GM18868 (cell line): ENCODE data around the gene LRRC8D.

Experiments used
- ATAC-seq: cut with Tn5 transposase; IDR thresholded peaks from one replicate; pipeline ENCODE4 v1.9.1; 2021; ENCODE audit warnings: mild to moderate bottlenecking, moderate library complexity; ENCODE audit not compliant: unreplicated experiment

Gene LRRC8D

DNA sequence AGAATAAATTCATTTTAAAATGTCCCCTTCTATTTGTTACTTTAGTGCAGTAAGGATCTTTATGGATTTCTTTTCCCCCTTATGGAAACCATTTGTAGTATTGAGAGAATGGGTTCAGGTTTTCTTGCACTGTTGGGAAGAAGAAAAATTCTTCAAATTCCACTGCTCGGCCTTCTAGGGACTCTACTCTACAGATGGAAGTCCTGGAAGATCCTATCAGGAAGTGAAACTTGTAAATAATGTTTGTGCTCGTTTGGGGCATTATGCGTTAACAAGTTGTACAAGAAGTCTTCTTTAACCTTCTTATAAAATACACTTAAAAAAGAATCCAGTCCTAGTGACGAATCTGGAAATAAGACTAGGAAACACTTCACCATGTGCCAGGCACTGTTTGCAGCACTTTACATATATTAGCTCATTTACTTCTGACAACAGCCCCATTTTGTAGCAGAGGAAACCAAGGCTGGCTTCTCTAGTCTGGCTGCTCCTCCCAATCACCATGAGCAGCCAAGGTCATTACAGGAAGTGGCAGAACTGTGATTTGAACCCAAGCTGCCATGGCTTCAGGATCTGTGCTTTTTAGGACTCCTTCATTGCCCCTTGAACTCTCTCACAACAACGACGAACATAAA is 11.8 kb downstream of the LRRC8D start:
- ATAC-seq: no peak

DNA sequence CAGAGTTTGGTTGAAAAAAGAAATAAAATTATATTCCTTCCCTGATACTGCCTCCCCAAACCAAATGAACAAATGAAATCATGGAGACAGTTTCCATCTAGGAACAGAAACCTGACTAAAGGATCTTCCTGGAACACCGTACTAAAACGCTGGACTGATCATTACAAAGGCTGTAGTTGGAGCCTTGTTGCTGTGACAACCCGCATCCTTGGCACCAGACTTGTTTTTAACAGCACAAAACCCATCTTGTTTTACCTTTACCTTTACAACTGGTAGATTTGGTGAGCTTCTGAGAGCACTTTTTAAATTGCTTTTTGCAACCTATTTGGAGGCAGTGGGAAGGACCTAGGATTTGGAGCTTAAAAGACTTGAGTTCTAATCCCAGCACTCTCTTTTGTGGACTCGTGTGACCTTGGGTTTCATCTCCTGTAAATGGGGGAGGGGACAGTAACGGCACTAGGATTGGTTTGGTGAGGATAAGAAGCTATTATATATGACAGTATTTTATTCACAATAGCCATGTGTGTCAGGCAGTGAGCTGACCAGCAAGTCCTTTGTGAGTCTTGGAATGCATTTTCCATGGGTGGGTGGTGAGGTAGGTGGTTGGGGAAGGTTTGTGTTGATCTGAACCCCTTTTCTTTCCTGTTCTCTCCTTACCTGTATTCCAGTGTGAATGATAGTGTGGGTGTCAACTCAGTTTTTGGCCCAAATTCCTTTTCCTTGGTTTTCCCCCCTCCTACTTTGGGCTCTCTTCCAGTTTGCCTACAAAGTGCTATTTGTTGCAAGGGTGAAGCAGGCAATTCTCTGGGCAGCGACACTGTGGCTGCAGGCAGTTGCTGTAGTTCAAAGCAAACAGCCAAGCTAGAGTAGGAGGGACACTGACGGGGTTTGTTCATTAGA is 12.6 kb downstream of the LRRC8D start:
- ATAC-seq: no peak

DNA sequence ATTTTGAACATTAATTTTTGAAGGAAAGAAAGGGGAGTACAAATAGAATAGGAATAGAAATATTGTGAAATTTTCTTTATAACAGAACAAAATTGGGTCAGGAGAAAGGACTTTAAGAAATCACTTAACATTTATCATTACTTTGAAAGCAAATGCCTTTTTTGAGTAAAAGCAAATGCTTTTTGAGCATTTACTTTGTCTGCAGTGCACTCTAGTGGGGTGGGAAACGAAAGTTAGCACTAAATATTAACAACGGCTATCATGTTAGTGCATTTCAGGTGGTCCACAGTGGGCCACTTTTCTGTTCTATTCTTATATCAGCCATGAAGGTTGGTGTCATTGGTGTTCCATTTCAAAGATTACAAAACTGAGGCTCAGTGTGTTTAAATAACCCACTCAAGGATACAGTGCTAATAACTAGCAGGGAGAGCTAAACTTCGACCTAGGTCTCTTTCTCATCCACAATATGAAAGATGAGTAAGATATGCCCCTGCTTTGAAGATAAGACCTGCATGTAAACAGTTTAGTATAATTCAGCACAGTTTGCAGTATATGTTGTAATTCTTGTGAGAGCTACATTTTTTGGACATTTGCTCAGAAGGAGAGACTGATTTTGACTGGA is 13.4 kb downstream of the LRRC8D start:
- no peak for ATAC-seq

DNA sequence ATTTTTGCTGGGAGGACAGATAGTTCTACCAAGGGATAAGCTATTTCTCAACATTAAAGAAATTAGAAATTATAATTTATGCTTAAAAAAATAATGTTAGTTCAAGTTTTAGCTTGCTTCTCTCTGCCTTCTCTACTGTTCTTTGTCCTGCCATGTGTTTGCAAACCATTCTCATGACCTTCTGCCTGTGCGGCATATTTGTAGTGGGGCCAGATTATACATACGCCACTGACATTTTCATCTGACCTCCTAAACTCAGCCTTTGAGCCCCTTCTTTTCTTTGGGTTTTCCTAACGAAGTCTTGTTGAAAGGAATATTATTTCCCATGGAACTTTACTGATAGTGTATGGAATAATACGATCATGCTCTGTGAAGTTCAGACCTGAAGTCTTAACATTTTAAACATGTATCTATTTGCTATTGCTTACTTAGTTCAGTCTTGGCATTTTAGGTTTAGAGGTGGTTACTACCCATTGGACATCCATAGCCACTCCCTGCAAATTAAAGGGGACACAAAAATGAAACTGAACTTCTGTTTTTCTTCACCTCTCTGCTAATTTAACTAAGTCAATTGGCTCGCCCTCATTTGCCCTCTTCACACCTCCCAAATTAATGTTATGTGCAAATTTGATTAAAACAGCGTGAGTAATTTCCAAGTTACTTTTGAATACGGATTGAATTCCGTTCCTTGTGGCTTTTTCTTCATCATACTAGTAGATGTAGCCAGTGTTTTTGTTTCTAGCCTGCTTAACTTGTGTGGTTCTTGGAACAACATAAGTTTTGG is 15.6 kb downstream of the LRRC8D start:
- ATAC-seq: no peak

DNA sequence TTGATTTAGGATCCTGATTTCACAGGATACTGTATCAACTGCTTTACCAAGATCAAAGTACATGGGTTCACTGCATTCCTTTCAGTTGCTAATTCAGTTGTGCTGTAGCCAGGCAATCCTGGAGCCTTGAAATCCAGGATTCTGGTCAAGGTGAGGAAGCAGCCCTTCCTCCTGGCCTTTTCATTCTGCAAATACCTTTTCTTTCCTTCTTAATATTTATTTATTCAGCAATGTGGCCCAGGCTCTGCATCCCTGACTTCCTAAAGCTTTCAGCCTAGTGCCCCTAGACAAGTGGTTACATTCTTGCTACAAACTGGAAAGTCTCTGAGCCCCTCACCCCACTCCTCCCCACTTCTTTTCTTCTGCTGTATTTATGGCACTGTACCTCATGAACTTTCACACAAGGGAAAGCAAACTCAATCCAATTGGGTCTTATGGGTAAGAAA is 16.2 kb downstream of the LRRC8D start:
- ATAC-seq: no peak

DNA sequence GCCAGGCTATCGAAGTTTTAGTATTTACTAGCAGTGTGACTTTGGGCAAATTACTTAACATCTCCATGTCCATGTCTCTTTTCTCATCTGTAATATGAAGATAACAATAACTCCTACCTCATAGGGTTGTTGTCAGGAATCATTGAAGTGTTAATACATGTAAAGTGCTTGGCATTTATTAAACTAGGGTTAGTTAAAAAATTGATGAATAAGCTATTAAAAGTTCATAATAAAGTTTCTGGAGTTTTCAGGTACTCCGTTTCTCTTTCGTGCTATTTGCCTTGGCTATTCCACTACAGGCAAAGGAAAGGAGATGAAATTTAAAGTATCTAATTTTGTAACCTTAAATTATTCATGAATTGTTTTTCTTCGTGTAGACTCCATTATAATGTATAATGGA is 16.7 kb downstream of the LRRC8D start:
- no peak for ATAC-seq

DNA sequence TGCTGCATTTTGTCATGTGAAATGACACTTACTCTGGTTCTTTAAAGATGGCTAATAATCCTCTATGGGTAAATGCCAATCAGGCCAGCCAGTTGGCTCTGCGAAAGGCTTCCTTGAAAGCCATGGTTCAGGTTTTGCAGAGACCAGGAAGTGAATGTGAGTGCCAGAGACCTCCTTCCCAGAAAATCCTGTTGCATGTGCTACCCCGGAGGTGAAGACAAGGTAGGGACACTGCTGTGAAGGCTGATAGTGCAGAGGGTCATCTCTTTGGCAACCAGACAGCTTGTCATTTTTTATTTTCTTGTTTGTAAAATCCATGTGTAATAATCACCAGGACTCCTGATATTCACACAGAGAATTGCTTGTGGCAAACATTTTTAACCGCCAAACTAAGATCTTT is 18.7 kb downstream of the LRRC8D start:
- ATAC-seq: no peak

DNA sequence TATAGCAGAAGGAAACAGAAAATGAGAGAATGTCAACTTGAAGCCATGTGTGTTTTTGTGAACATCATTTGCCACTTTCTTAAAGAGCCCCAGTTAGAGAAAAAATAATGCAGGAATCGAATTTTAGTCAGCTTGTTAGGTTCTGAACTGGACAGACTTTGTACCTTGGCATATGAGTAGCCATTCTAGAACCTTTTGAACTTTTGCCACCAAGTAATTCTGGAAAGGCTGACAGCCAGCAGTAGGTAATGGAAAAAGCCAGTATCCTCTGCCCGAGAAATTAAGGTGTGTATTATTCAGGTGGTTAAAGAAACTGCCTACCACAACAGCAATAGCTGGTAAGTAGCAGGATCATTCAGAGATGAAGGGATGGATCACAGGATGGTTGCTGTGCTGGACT is 20.7 kb downstream of the LRRC8D start:
- no peak for ATAC-seq

DNA sequence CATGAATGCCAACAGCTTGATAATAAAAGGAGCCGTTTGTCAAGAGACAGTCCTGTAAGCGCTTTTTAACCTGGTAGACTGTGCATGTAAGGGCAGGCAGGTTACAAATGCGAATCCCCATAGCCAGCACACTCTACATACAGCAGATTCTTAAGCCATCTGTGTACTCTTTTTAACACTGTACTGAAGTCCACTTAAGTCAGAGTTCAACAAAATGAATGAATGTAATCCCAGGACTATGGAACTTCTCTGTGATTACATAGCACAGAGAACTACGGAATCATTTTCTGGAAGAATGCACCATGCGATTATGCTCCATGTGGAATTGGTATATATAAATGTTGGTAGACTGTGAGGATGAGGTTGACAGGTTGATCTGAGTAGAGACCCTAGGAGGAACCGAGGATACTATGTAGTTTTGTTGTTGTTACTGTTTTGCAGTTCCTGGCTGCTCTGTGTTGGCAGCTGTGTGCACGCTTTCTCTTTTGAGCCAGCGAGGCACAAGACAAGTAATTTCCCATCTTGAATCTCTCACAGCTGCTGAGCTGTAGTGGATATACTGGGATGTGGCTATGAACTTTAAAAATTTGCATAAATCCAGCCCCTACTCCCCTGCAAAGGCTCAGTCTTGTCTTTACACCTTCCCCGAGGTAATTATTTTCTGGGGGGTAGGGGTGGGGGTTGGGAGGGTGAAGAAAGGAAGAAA is 21.9 kb downstream of the LRRC8D start:
- peak; percentile 39 for ATAC-seq

DNA sequence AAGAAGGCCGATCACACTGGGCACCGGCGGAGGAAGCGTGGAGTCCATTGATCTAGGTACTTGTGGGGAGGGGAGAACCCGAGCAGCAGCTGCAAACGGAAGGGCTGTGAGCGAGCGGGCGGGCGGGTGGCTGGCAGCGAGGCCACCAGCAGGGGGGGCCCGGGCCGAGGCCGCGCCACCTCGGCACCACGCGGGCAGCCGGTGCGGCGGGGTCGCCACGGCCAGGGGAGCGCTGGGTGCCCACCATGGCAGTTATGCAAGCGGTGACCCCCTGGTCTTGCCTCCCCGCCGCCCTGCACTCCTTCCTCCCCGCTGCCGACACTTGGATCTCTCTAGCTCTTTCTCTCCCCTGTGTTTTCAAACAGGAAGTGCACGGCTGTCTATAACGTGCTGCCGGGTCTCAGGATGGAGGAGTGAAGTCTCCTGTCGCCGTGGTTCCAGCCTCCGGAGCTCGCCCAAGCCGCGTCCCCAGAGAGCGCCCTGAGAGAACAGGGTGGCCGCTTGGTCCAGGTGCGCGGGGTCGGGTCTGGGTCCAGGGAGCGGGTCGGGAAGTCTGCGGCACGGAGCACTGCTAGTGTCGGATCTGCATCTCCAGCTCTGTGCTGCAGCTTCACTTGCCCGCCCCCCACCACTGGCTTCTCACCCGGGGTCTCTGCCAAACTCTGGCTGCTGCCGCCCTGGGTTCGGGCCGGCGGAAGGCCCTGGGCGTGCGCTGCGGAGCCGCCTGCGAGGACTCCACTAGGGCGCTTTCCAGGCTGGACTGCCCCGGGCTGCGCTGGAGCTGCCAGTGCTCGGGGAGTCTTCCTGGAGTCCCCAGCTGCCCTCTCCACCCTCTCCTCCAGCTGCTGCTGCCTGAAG is 22.7 kb downstream of the LRRC8D start:
- peak; percentile 92 for ATAC-seq

DNA sequence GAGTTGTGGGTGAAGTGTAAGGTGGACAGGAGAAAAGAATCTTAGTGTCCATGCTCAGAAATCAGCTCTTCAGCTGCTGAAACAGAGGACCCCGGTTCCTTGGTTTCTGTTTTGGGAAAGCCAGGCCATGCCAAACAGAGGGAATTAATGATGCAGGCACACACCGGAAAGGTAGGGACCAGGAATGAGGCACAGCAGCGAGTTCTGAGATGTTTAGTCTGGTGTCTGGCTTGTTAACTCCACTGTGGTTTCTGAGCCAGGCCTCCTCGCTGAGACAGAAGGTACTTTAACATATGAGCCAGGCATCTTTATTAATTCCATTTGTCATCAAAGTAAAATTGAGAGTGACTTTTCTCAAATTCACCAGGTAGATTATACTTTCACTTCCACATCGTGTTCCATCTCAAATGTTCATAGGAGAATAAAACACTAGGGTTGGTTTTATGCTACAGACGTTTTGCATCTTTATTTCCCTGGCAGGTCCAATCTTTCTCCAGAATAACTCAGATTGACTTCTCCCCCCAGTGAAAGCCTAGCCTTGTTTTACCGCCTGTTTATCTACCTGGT is 23.5 kb downstream of the LRRC8D start:
- ATAC-seq: no peak

DNA sequence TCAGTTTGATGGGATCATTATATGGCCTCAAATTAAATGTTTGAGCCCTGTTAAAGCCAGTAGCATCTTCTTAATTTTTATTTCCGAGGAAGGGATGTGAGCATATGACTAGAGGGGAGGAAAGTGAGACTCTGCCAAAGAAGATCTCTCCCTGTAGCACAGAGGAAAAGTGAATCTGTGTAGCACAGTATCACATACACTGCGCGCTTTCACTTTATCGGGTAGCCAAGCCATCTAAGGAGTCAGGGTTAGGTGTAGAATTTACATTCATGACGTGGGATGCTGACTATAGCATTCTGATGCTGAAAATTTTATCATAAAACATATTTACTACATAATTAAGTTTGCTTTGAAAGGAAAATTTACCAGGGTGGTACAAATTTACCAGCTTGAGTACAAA is 24.0 kb downstream of the LRRC8D start:
- ATAC-seq: no peak

DNA sequence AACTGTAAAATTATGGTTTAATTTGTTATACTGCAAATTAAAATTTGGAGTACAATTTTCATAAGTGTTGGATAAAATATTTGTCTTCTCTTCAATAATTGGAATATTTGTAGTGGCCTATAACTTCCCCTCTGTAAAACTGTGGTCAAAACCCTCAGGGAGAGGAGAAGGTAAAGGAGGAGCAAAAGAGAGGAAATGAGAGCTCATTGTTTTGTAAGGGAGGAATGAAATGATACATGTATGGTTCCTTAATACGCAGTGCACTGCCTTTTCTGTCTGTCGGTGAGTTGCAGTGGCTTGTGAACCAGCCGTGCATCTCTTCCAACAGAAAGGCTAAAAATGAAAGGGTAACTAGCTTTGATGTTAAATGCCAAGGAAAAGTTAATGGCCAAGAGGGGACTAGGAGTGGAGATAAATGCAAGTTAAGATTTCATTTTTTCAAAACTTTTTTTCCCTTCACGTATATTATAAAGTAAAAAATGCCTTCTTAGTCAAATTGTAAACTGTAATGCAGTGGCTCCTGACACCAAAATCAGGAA is 26.4 kb downstream of the LRRC8D start:
- no peak for ATAC-seq

DNA sequence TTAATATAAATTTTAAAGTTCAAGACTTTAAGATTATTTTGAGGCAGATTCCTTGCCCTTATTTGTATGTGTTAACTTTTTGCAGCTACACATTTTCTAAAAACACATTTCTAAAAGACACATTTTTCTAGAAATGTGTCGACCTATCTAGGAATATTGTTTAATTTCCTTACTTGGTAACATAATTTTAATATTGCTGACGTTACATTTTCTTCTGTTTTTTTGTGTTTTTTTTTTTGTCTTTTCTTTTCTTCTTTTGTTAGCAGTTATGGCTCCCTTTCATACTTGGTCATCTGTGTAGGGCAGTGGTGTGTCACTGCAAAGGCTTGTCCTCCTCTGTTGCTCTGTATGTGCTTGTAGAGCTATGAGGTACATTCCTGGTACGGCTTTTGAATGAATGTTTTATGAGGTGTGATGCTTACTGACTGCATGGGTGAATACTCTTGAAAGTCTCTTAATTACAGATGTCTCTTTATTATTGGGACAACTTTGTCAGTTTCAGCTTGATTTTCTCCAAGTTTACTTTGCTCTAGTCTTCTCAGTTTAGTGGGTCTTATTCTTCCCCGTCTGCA is 30.1 kb downstream of the LRRC8D start:
- no peak for ATAC-seq

DNA sequence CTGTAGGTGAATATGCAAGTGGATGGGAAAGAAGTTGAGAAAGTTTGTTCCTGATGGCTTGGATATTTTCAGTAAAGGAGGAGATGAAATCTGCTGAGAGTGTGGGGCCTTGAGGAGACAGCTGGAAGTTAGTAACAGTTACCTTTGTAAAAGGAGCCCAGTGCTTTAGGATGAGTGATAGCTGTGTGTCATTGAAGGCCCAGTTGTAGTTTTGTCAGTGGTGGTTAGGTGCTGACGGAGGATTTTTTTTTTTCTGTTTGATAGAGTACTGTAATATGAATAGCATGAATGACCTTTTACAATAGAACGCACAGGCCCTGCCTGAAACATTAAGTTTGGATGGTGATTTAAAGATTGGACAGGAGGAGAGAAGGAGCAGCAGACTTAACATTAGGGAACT is 33.3 kb downstream of the LRRC8D start:
- no peak for ATAC-seq

DNA sequence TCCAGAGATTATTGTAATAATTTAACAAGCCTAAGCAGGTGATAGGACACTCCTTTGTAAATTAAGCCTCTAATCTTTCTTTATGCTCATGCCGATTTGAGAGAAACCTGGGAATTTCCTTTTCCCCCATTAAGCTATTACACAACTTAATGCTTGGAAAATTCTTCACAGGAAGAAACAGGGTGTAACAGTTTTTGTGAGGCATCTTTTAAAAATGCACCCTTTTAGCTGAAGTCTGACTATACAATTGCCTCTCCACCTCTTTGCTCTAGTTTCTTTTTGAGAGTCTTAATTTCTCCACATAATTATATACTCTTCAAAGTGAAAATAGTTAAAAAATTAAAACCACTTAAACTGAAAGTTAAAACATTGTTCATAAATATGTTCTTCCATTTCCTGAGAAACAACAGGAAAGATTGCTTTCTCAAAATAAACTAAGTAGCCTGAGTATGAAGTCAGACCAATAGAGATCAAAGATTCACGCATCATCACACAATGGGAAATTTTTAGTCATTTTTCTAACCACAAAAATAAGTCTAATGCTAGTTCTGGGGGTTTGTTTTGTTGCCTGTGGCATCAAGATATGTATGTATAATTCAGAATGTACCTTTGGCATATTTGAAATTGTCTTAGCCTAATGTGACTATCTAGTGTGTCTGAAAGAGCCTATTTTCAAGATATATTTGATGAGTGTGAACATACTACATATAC is 34.7 kb downstream of the LRRC8D start:
- peak; percentile 97 for ATAC-seq

DNA sequence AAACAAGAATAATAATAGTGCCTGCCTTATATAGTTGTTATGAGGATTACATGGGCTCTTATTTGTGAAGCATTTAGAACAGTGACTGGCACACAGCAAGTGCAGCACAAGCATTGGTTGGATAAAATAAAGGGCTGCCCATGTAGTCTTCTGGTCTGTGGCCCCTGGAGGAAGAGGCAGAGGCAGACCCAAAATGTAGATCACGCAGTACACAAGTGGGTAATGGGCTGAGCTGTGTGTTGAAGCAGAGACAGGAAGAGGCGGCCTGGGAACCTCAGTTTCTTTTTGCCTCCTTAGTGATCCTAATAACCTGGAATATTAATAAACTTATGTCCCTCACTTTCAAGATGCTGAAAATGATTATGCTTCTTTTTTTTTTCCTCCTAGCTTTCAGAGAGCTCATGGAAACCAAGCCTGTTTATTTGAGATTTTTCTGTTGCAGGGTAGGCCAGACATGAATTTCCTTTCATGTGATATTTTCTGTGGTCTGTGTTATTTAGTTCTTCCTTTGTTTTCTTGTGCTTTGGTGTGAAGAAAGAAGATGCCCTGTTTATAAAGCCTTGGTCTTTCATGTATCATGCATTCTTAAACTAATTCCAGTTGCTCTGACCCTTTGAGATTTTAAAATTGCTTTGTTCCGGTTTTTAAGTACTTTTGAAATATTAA is 42.5 kb downstream of the LRRC8D start:
- ATAC-seq: no peak
